Inflammatory macrophage (primary cell): ENCODE data around the gene FAM170B.

Experiments
- DNase-seq, 2 donors: peaks; one replicate each; pipeline ENCODE4 v3.0.0-alpha.2; 2020 to 2022

FAM170B gene

DNA sequence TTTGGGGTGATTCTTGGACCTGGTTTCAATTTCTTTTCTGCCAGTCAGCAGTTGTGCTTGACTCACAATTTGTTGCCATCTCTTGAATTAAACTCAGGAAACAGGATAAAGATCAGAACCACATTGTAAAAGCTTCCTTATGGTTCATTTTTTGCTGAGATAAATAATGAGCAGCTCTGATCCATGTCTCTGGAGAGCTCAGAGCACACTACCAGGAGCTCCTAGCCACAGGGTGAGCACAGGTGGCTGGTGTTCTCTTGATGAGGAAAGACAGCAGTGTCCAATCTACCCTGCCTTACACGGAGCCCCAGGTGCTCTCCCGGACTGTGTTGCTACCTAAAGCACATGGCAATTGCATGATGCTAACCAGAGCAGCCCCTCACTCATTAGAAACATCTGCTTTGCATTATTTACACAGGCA lies 17.2 kb upstream of the FAM170B start:
- DNase-seq = no peak

DNA sequence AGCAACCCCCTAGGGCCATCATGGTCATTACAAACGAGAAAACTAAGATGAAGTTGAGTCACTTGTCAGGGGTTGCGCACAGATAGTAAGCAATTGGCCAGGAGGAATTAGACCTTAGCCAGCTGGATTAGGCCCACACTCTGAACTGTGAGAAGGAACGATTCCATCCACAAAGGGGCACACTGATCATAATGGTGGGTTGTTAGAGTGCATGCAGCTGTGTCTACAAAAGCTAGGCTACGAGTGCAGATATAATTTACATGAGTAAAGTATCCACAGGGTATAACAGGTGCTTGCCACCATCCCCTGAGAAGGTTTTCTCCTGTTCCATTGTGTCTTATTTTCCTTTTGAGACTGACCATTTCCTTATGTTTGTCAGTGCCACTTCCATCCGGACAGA lies 16.6 kb upstream of the FAM170B start:
- DNase-seq = no peak

DNA sequence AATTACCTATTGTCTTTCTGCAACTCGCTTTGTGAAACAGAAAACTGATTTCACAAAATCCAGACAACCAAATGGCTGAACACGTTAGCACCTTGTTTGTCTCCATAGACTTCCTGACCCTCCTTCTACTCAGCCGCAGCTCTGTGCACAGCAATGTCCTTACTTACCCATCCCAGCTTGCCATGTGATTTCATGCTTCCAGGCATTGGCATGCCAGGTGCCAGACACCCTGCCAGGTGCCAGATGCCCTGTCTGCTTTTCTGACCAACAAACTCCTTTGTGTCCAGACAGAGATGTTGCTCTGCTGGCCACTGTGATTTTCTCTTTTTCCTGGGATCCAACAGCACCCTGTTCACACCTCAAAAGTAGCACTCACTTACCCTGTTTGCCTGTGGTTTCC lies 16.1 kb upstream of the FAM170B start:
- no peak for DNase-seq

DNA sequence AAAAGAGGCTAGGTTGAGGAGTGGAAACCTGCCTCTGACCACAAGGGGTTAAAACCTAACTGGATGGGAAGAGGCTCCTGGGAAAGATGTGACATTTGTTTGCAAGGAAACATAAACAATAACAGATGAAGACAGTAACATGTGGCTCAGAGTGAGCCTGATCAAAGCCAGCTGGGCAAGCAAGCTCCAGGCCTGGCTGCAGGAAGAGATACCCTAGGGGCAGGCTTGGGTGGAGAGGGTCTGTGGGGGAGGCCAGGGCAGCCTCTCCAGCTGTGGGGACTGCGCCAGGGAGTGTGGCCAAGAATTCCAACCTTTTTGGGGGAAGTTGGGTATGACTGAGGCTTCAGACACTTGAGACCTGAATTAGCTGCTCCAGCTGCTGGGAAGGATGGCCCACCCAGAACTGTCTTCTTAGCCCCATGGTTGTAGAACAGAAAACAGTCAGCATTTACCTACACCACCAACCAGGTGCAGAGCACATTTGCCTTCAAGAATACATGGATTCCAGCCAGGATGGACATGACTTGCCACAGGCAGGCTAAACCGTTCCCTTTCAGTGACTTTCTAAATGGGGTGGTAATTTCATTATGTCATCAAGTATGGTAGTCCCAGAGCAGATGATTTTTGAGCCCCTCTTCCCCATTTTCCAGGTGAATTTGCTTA lies 10.4 kb upstream of the FAM170B start:
- no peak for DNase-seq

DNA sequence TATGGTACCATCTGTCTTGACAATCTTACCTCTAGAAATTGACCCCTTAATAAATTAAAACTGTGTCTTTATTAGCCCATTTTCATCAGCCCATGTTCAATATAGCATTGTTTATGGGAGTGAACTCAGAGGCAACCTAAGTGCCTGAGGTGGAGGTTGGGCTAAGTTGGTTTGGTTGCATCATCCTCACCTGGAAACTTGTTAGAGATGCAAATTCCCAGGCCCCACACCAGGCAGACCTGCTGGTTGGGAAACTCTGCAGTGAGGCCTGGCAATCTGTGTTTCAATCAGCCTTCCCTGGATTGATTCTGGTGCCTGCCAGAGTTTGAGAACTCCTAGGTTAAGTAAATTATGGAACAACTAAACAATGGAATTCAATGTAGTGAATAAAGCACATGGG lies 9.4 kb upstream of the FAM170B start:
- DNase-seq = no peak

DNA sequence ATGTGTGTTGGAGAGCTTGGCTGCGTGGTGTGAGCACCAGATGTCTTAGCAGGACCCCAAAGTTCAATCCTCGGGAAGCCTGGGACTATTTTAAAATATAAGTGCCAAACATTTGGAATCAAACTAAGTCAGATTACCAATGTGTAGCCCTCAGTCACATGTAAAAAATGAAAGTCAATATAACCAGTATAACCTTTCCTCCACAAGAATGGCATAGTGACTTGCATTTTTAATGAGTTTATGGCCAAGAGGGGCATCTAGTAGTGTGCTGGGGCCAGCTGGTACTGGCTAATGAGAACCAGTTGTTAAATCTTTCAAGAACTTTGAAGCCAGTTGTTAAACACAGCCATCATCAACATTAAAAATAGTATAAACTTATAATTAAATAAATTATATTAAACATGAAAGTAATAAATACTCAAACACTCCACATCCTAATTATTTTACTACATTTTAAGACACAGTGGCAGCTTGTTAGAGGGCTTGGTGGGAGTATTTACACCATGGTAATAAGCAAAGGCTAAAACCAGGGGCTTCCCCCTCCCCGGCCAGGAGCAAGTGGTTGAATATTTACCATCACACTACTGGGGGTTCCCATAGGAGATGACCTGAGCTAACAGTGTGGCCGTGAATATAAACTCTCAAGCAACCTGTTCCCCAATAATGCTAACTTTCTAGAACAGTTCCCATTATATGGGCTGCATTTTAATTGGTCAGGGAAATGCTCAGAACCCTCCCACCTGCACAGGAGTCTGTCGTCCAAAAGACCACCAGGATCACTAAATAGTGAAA lies 7.9 kb upstream of the FAM170B start:
- no peak for DNase-seq

DNA sequence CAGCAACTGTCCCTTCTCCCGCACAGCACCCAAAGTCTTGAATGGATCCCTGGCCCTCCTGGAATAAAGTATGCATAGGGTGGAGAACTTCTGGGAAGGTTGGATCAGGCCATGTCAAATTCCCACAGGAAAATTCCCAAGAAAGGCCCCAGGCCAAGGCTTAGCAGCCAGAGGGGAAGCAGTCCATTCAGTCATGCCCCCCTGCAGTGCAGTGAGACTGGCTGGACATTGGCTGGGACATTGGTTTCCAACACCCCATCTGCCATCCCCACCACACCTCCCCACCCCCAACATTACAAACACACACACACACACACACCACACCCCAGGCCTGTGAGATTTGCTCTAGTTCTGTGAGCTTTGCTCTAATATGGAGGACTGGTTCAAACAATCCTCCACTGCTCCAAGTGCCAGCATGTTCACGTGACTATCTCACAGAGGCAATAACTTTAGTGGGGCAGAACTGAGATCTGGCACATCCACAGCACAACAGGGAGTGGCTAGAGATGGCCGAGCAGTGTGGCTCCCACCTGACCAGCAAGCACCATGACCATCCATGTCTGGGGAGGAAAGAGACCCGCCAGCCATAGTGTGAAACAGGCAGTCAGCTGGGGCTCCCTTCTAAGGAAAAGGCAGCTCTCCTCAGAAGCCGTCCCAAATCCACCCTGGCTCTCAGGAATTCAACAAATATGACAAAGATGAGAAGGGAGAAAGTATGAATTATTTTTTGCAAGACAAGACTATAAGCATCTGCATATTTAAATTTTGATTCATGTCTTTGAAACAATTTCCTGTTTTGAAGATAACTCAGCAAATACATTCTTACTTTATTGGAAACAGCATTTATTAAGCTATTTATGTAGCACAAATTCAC lies 6.7 kb upstream of the FAM170B start:
- DNase-seq = no peak

DNA sequence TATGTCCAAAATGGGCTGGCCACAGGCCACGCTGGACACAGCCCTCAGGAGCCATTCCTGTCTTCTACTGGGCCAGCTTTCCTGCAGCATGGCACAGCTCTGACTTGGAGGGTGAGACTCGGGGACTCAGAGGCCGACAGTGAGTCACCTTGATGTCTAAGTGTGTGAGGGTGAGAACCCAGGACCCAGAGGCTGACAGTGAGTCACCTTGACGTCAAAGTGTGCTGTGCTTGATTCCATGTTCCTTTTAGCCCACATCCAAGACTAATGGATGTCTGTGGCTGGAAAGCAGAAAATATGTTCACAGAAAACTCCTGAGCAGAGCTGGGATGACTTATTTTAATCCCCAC lies 6.0 kb upstream of the FAM170B start:
- peak in 1 of 2 donors; percentile 60 for DNase-seq

DNA sequence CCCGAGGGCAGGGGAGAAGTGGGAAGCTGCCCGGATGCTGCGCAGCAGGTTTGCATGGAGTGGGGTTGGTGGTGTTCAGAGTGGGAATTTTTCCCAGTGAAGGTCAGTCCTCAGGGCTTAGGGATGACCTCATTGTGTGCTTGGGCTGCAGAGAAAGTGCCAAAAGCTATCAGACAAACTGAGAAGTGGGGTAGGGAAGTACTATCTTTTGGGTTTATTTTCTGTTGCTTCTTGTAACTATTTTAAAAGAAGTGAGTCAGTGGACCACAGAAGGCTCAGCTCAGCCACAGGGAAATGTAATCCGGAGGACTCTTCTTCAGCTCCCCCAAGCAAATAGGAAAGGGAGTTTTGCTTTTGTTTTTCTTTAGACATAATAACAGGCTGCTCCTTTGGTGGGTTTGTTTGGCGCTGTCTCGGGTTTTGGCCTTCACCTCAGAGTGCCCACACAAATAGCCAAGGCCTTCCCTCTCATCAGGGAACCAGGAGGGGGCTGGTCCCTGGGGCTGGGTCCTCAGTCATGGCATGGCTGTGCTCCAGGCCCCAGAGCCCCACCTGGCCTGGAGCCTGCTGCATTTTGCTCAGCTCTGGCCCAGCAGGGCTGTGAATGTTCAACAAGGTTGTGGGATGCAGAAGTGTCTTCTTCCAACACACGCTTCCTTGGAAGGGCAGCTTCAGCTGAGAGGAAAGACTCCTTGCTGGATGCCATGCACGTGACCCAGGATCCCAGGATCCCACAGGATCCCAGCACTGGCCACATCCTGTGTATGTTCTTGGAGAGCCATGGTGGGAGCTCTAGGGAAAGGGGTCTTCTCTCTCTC lies 5.4 kb upstream of the FAM170B start:
- peak; percentile 65 to 78 for DNase-seq

DNA sequence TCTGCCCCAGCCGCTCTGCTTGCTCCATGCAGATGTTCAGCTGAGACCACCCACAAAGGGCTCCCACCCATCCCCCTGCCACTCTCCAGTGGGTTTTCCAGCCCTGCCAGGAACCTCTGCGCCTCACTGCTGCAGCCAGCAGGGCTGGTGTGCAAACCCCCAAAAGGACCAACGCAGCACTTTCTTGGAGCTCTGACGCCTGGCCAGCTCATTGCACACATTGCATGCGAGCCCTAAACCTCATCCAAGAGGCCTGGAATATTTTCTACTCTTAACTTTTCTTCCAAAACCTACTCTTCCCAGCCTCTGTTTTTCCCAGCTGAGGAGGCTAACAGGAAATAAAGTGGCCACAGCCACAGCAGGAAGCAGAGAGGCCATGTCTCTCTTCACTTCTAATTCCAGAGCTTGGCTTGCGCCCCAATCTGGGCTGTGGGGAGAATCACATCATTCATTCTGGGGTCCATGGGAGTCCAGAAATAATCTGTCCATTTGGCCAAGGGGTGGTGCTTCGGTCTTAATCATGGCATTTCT lies 4.6 kb upstream of the FAM170B start:
- DNase-seq = no peak

DNA sequence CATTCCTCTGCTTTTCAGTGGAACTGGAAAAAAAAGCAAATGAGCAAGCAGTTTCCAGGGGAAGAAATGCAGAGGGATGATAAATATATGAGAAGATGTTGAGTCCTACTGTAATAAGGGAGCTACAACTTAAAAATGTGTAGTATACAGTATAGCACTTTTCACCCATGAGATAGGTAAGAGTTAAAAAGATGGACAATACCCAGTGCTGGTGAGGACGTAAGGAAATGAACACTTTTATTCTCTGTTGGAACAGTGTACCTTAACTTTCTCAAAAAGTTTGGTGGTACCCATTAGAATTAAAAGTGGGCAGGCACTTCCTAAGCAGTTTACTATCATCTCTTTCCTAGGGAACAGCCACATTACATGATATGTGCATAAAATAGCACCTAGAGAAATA lies 2.7 kb upstream of the FAM170B start:
- DNase-seq = no peak

DNA sequence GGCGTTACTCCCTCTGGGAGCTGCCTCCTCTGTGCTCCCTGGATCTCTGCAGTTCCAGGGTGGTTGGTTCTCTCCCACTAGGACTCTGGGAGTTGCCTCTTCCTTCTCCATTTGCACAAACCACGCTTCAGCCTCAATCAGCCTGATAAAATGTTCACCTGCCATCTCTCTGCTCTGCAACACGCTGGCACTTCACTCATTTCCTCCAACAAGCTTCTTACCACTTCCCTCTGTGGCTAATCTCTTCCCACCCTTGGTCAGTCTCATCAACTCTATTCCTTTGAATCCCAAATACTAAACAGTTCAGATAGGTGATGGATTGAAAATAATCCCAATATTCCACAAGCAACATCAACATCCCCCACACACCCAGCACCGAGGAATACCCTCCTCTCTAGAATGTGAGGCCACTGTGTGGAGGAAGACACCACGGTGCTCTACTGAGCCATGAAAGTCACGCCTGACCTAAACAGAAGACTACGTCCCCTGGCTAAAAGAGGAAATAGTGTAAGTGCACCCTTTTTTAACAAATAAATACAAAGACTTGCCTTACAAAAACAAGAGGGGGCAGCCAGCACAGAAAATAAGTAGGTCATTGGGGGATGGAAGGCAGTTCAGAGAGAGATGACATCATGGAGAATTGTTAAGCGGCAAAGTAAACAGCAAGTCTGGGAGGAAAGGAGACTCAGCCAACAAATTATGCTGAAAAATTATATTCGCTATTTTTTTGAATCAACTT lies 1.9 kb upstream of the FAM170B start:
- peak; percentile 20 to 27 for DNase-seq

DNA sequence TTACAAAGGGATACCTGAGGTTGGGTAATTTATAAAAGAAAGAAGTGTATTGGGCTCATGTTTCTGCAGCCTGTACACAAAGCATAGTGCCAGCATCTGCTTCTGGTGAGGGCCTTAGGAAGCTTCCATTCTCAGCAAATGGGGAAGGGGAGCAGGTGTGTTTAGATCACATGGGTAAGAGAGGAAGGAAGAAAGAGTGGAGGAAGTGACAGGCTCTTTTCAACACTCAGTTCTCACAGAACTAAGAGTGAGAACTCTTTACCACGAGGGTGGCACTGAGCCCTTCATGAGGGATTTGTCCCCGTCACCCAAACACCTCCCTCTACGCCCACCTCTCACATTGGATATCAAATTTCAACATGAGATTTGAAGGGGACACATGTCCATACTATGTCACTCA lies 506 bp upstream of the FAM170B start:
- DNase-seq = no peak

DNA sequence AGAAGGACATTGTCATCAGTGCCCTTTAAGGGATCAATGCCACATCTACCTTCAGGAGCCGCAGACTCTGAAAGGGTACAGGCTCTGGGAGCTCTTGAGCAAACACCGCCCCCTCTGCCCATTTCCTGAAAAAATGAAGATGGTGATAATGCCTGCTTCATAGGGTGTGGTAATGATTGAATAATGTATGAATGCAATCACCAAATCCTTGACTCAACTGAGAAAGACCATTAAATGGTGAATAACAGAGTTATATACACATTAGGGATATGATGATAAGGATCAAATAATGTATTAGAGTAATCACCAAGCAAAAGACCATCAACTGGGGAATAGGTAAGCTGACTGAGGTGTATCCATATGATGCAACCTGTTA lies 1.5 kb downstream of the FAM170B start:
- no peak for DNase-seq

DNA sequence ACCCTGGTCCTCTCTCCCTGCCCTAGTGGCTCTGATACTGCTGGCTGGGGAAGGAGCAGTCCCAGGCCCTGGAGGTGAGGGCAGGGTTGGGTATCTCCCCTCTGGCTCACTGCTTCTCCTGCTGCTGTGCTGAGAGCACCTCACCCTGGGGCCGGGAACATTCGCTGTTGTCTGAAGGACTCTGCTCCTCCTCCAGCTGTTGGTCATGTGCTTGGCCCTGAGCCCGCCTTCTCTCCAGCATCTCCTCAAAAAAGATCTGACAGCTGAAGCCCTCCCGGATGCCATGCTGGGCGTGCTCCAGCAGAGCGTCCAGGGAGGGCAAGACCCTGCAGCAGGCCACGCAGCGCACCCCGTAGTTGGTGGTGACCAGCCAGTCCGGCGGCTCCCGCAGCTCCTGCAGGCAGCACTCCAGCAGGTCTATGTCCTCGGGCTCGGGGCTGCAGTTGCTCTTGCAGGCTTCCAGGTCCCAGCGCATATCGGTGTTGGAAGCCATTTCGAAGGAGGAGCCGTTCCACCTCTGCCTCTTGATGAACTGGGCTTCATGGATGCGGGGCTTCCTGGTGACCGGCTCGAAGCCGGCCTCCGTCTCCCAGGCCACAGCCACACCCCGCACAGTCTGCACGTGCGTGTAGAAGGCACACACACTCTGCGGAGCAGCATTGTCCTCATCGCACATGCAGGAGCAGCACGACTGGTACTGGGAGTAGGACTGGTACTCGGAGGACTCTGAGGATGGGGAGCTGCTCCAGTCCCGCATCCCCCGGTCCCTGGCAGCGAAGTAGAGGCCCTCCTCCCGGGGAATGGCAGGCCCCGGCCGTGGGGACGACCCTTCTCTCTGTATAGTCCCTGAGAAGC lies 2.1 kb downstream of the FAM170B start:
- DNase-seq = no peak

DNA sequence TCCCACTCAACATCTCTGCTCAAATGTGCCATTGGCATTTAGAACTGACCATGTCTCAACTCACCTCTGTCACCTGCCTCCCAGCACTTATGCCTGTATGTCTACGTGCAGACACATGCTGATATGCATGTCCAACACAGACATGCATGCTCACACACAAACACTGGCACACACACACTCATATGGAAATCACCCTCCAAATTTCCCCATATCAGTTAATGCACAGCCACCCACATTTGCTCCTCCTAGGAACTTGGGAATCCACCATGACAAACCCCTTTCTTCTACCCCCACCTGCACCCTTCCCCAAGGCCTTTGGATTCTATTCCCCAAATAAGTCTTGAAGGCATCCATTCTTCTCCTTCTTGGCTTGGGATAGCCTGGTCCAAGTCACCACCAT lies 4.4 kb downstream of the FAM170B start:
- no peak for DNase-seq

DNA sequence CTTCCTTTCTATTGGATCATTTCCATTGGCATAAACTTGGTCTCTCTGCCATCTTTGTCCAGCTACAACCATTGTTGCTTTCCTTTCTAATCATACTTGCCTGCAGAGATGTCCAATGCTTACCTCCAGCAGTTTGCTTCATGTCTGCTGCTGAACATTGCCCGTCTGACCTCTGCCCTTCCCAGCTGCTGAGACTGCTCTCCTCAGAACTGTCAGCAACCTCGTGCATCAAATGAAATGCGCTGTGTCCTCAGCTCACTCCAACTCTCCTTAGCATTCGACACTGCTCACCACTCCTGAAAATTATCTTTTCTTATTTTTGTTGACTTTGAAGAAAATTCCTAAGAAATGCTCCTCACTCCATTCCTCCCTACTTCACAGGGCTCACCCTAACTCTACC lies 5.0 kb downstream of the FAM170B start:
- DNase-seq = no peak

DNA sequence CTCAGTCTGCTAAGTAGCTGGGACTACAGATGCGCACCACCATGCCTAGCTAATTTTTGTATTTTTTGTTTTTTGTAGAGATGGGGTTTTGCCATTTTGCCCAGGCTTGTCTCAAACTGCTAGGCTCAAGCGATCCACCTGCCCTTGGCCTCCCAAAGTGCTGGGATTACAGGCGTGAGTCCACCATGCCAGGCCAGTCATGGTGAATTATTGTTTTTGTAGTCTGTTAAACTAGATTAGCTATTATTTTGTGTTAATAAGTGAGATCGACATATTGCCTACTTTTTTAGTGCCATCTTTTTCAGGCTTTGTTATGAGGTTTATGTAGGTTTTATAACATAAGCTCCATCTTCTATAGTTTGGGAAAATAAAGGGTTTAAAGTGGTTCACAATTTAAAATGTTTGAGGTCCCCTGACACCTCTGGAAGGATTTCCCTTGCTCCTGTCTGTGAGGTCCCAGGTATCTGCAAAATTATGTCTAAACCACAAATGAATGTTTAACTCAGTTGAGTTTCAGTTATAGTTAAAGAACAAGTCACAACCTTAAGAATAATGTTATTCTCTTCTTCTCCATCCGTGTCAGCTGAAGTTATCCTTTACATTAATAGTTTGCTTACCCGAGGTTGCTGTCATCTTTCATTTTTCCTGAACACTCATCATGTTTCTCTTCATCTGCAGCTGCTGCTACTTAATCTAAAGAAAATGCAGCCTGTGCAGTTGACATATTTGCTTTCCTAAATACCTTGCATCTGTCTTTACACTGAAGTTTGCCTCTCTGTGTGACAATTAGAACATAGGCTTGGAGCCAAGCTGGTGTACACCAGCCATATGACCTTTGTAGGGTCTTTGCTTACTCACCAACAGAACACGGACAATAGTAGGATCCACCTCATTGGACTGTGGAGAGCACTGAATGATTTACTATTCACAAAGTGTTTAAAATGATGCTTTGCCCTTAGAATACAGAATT lies 9.6 kb downstream of the FAM170B start:
- DNase-seq = no peak

DNA sequence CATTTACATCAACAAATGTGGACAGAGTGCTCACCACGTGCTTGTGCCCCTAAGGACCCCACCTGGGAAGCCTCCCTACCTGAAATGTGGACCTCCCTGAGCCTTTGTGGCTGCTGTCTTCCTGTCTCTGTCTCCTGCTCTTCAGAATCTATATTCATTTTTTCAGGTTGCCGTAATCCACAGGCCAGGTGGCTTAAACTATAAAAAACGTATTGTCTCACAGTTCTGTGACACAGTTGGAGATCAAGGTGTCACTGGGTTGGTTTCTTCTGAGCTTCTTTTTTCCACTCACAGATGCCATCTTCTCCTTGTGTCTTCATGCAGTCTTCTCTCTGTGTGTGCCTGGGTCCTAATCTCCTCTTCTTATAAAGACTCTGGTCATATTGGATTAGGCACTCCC lies 12.9 kb downstream of the FAM170B start:
- no peak for DNase-seq

DNA sequence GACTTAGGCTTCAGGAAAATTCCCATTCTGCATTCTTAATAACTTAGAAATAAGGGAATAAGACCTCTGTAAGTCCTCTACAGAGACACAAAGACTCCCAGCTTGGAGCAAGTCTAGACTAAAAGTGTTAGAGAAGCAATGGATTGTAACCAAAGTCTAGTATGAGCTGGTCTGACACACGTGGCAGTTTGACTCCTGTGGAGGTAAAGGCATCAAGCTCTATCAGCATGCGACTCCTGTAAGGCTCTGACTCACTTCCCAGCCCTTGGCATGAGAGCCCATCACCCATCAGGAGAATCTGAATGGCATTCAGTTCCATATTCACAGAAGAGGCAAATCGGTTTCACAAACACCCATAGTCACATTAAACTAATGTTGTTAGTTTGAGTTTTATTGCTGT lies 14.1 kb downstream of the FAM170B start:
- DNase-seq = no peak
